Measurements from ENCODE around the gene FRS3. TPM values are rescaled to one million over a fixed set of nuclear protein-coding genes. Genes with fewer than 3 reads are reported as not detected.

Gene FRS3
- total RNA-seq, 1 experiment from 2014 or later = 9.5 TPM

- Histone ChIP-seq H3K9me2 (replicated peaks; ENCODE audit: insufficient read depth, low read length) (no peaks in the 10 kb centered on the region), H3K9me3 (ENCODE audit: low read length) (no peaks in the 10 kb centered on the region), H3K4me2 (ENCODE audit: low read depth, low read length, poor library complexity, severe bottlenecking) (peak overlapping the region; percentile 92), H3K79me2 (ENCODE audit: low read length) (peaks cover 90% of the 10 kb centered on the region), H3K9ac (ENCODE audit: low read length) (peak overlapping the region; percentile 94), H3K36me3 (ENCODE audit: insufficient read depth, low read length) (peaks cover 2% of the 10 kb centered on the region; the same call in 1 of the 2 replicates), H4K20me1 (ENCODE audit: insufficient read depth, low read depth, low read length) (peaks cover 19% of the 10 kb centered on the region; the same call in 1 of the 2 replicates), H3K27ac (ENCODE audit: low read length) (peak overlapping the region; percentile 99), H3K4me1 (ENCODE audit: low read length) (peaks cover 99% of the 10 kb centered on the region), H3K27me3 (ENCODE audit: low read length) (no peaks in the 10 kb centered on the region), H3K4me3 (ENCODE audit: low read length) (peak overlapping the region; percentile 80), H2AFZ (ENCODE audit: low read length) (no peak overlapping the region)
- no peak for DNase-seq
Measured at GRCh38 chr6:41720783-41721182, 58.9 kb downstream of the FRS3 start.

- Histone ChIP-seq H3K79me2 (ENCODE audit: low read length) (peaks cover 91% of the 10 kb centered on the region), H3K9ac (ENCODE audit: low read length) (peak overlapping the region; percentile 94), H3K4me3 (ENCODE audit: low read length) (peak overlapping the region; percentile 51), H3K36me3 (ENCODE audit: insufficient read depth, low read length) (peaks cover 2% of the 10 kb centered on the region; the same call in 1 of the 2 replicates), H3K9me2 (replicated peaks; ENCODE audit: insufficient read depth, low read length) (no peaks in the 10 kb centered on the region), H2AFZ (ENCODE audit: low read length) (no peak overlapping the region), H3K27me3 (ENCODE audit: low read length) (no peaks in the 10 kb centered on the region), H4K20me1 (ENCODE audit: insufficient read depth, low read depth, low read length) (peaks cover 19% of the 10 kb centered on the region; the same call in 1 of the 2 replicates), H3K4me2 (ENCODE audit: low read depth, low read length, poor library complexity, severe bottlenecking) (peak overlapping the region; percentile 92), H3K4me1 (ENCODE audit: low read length) (peaks cover 99% of the 10 kb centered on the region), H3K9me3 (ENCODE audit: low read length) (no peaks in the 10 kb centered on the region), H3K27ac (ENCODE audit: low read length) (peak overlapping the region; percentile 99)
- peak; percentile 46 for DNase-seq
Measured at GRCh38 chr6:41720262-41720620, 59.5 kb downstream of the FRS3 start.

Small RNAs within 50 kb of the gene (small RNA-seq; reads per million reads assigned to genes)
- gene AL365205.2 = not detected
- not detected for gene AL365205.3

Other genes starting within 250 kb of the FRS3 start
- 3.6 and 5.0 TPM in 2 replicates for gene FOXP4, start 233.5 kb downstream of the FRS3 start, total RNA-seq (2014; rRNA removed; shearing (Covaris generic); ENCODE audit: low replicate concordance)
- gene MDFI, start 141.4 kb downstream of the FRS3 start, total RNA-seq (2014; rRNA removed; shearing (Covaris generic); ENCODE audit: low replicate concordance) = not detected in 2 replicates
- gene TFEB, start 44.3 kb downstream of the FRS3 start, total RNA-seq (2014; rRNA removed; shearing (Covaris generic); ENCODE audit: low replicate concordance) = 72.3 and 117 TPM in 2 replicates
- gene PGC, start 32.5 kb downstream of the FRS3 start, total RNA-seq (2014; rRNA removed; shearing (Covaris generic); ENCODE audit: low replicate concordance) = not detected in 2 replicates
- 0.41 and 2.8 TPM in 2 replicates for gene PRICKLE4, start 882 bp upstream of the FRS3 start, total RNA-seq (2014; rRNA removed; shearing (Covaris generic); ENCODE audit: low replicate concordance)
- 119 and 229 TPM in 2 replicates for gene TOMM6, start 7.8 kb upstream of the FRS3 start, total RNA-seq (2014; rRNA removed; shearing (Covaris generic); ENCODE audit: low replicate concordance)
- 6.5 and 10.7 TPM in 2 replicates for gene USP49, start 115.5 kb upstream of the FRS3 start, total RNA-seq (2014; rRNA removed; shearing (Covaris generic); ENCODE audit: low replicate concordance)
- gene MED20, start 141.2 kb upstream of the FRS3 start, total RNA-seq (2014; rRNA removed; shearing (Covaris generic); ENCODE audit: low replicate concordance) = 24.1 and 31.5 TPM in 2 replicates
- 17.9 and 32.8 TPM in 2 replicates for gene BYSL, start 141.6 kb upstream of the FRS3 start, total RNA-seq (2014; rRNA removed; shearing (Covaris generic); ENCODE audit: low replicate concordance)
- 63.5 and 74.8 TPM in 2 replicates for gene CCND3, start 161.9 kb upstream of the FRS3 start, total RNA-seq (2014; rRNA removed; shearing (Covaris generic); ENCODE audit: low replicate concordance)

Measured in Karpas-422 (cell line).